GM23248 (cell line): Measurements from ENCODE around the gene GJA3.

Experiments used
- EZH2 ChIP-seq: fragments of 200-600 bp; sonication (generic); IDR thresholded peaks from 2 replicates; pipeline ENCODE4 v1.6.1; 2018; ENCODE audit warnings: antibody characterized with exemption, mild to moderate bottlenecking; ENCODE audit not compliant: insufficient read depth, poor library complexity, severe bottlenecking
- EZH2phosphoT487 ChIP-seq: fragments of 200-600 bp; sonication (generic); IDR thresholded peaks from 2 replicates; pipeline ENCODE4 v1.6.1; 2018; ENCODE audit warnings: antibody characterized with exemption, moderate library complexity, mild to moderate bottlenecking, low read depth; ENCODE audit not compliant: insufficient read depth

GRCh38 chr13:20106742-20107141 lies 54.1 kb downstream of the GJA3 start:
- no peak for TF ChIP-seq EZH2phosphoT487
- no peak for TF ChIP-seq EZH2
